GM21786 (cell line): ENCODE results near the gene UGT2B10.

Source experiments
- ATAC-seq: cut with Tn5 transposase; IDR thresholded peaks from one replicate; pipeline ENCODE4 v1.9.1; 2021; ENCODE audit not compliant: unreplicated experiment

Gene UGT2B10

GRCh38 chr4:68869274-68869773 is 53.5 kb downstream of the UGT2B10 start:
- ATAC-seq, result no peak

DNA sequence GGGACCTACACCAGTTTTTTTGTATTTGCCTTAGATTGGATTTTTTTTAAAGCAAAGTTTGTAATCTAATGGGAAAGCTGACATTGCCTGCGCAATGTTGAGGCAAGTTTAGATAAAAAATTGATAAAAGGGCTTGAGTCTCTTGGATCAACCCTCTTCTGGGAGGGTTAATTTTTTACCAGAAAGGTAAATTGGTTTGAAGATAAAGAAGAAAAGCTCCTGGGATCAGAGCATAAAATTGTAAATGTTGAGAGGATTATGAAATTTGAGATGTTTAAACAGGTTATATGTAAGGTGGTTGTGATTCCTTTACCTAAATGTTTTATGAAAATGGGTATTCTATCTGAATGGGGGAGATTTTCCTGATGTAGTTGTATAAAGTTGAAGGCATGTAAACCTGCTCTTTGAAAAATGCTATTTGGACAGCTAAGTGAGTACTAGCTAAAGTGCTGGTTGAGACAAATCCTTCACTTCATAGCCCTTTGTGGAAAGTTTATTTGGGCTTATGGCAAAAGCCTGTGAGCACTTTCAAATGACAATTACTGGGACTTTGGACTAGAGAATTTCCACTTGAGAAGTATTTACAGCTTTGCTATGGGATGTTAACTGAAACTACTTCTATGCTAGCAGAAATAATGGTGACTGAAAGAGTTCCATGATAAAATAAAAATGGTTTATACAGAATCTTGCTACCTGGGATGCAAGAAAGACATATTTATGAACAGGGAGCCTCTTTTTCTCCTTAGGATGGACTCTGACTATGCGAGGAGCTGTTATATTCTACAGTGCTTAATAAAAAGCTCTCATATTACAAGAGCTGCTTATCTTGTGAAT is 56.2 kb downstream of the UGT2B10 start:
- no peak for ATAC-seq

- ATAC-seq, result no peak
These were observed 57.1 kb downstream of the UGT2B10 start for GRCh38 chr4:68872643-68873502.

DNA sequence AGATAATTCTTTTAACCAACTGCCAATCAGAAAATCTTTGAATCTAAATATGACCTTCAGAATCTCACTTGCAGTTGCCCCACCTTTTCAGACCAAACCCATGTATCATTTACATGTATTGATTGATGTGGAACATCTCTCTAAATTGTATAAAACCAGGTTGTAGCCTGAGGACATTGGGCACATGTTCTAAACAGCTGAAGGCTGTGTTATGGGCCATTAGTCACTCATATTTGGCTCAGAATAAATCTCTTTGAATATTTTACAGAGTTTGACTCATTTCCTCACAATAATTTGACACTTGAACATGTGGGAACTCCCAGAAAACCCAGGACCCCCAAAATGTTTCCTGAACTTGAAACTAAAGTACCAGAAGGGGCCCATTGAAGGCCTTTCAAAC is 58.7 kb downstream of the UGT2B10 start:
- no peak for ATAC-seq

GRCh38 chr4:68877555-68877954 is 61.8 kb downstream of the UGT2B10 start:
- ATAC-seq, result no peak

DNA sequence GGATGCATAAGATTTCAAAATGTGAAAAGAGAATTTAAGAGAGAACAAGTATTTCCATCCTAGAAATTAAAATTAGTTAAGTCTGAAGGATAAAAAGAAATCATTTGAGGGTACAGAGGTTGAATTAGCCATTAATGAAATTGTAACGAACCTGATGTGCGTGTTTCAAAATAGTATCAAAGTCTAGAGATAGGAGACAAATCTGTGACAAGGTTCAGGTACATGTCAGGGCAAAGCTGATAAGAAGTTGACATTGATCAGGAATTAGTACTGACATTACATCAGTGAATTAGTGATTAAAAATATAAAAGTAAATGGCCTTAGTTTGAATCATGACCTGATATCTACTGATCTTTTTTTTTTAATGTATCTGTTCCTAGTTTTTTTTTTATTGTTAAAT is 62.3 kb downstream of the UGT2B10 start:
- no peak for ATAC-seq
